ENCODE results near the gene SCN1A.

DNA sequence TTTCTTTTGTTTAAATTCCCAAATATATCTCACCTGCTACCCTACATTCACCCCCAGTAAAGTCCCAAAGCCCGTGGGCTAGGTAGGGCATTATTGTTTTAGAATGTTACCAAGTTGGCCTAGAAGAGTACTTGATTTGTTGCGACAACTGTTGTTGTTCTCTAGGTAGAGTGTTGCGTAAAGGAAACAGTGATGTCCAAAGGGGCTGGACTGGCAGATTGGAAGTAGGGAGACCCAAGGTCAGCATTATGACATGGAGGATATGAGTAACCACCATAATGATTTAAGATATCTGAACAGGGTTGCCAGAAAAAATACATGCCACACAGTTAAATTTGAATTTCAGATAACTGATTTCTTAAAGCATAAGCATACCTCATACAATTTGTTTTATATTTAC is 39.2 kb downstream of the SCN1A start:
- TF ChIP-seq, protein P1, sequence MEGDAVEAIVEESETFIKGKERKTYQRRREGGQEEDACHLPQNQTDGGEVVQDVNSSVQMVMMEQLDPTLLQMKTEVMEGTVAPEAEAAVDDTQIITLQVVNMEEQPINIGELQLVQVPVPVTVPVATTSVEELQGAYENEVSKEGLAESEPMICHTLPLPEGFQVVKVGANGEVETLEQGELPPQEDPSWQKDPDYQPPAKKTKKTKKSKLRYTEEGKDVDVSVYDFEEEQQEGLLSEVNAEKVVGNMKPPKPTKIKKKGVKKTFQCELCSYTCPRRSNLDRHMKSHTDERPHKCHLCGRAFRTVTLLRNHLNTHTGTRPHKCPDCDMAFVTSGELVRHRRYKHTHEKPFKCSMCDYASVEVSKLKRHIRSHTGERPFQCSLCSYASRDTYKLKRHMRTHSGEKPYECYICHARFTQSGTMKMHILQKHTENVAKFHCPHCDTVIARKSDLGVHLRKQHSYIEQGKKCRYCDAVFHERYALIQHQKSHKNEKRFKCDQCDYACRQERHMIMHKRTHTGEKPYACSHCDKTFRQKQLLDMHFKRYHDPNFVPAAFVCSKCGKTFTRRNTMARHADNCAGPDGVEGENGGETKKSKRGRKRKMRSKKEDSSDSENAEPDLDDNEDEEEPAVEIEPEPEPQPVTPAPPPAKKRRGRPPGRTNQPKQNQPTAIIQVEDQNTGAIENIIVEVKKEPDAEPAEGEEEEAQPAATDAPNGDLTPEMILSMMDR (conservative IDR thresholded peaks at IDR 0.05; ENCODE audit: low read length) = no peak
- TF ChIP-seq EZH2phosphoT487 (IDR thresholded peaks at IDR 0.05; ENCODE audit: borderline replicate concordance) = no peak

Data from Loucy (cell line).